Uterus (tissue), 4 donors: ENCODE results near the gene EIF6. TPM values are rescaled to one million over a fixed set of nuclear protein-coding genes. Genes with fewer than 3 reads are reported as not detected.
A peak's percentile ranks its signal among the peaks of the same experiment; 100 is the strongest.

ENCODE experiments used
- DNase-seq, 2 donors: peaks; one replicate each; pipeline ENCODE4 v3.0.0-alpha.2; 2019 to 2020
- H3K27ac ChIP-seq, 2 donors: fragments of 200-600 bp; sonication (generic); 1 replicate in 1 of 2; 2 replicates in 1 of 2; pipeline ENCODE4 v1.5.1; 2016 to 2018
- H3K27me3 ChIP-seq, 2 donors: fragments of 200-600 bp; sonication (generic); one replicate each; pipeline ENCODE4 v1.5.1; 2018 to 2019; ENCODE audit warnings: control low read depth in 1 of 2
- H3K36me3 ChIP-seq, 2 donors: fragments of 200-600 bp; sonication (generic); one replicate each; pipeline ENCODE4 v1.5.1; 2019; ENCODE audit warnings: control low read depth in 1 of 2
- H3K4me1 ChIP-seq, 2 donors: fragments of 200-600 bp; sonication (generic); one replicate each; pipeline ENCODE4 v1.5.1; 2018 to 2019; ENCODE audit warnings: control low read depth in 1 of 2
- H3K4me3 ChIP-seq, 2 donors: fragments of 200-600 bp; sonication (generic); 1 replicate in 1 of 2; 2 replicates in 1 of 2; pipeline ENCODE4 v1.5.1; 2018 to 2019; ENCODE audit warnings: mild to moderate bottlenecking in 1 of 2
- H3K9me3 ChIP-seq, 2 donors: fragments of 200-600 bp; sonication (generic); one replicate each; pipeline ENCODE4 v1.5.1; 2019; ENCODE audit warnings: control low read depth in 1 of 2
- CTCF ChIP-seq, 4 experiments: fragments of 200-600 bp in 2 of 4; fragments of 450-650 bp in 2 of 4; sonication (generic) in 2 of 4; IDR thresholded peaks; one replicate each; pipeline ENCODE4 v1.5.1; 2016 to 2019; ENCODE audit warnings: antibody characterized with exemption in 4 of 4, mild to moderate bottlenecking in 2 of 4, moderate library complexity in 1 of 4
- POLR2A ChIP-seq, 2 donors: fragments of 450-650 bp; IDR thresholded peaks; one replicate each; pipeline ENCODE4 v1.6.1; 2016; ENCODE audit warnings: antibody characterized with exemption in 2 of 2, mild to moderate bottlenecking in 1 of 2, moderate library complexity in 1 of 2
- intact Hi-C: fragments of 100-400 bp; cut with DNase I; formaldehyde crosslinking; loops from one replicate; pipeline ENCODE4 v1.15.1; 2023; ENCODE audit warnings: low total_unique reads
- total RNA-seq, 4 donors: library from RNA; depleted of rRNA in 3 of 4; stranded (reverse); fragments of >200 nt in 3 of 4; gene quantifications; one replicate each; pipeline versions ENCODE4 v1.1.0 to v1.2.4, GENCODE V29; 2014 to 2023
- donor health status: DM: yes; HTN: yes; CAD: no.

EIF6 gene
- 10 to 100 TPM; 33.8 to 80.9 (median 66.8) TPM for total RNA-seq

DNA sequence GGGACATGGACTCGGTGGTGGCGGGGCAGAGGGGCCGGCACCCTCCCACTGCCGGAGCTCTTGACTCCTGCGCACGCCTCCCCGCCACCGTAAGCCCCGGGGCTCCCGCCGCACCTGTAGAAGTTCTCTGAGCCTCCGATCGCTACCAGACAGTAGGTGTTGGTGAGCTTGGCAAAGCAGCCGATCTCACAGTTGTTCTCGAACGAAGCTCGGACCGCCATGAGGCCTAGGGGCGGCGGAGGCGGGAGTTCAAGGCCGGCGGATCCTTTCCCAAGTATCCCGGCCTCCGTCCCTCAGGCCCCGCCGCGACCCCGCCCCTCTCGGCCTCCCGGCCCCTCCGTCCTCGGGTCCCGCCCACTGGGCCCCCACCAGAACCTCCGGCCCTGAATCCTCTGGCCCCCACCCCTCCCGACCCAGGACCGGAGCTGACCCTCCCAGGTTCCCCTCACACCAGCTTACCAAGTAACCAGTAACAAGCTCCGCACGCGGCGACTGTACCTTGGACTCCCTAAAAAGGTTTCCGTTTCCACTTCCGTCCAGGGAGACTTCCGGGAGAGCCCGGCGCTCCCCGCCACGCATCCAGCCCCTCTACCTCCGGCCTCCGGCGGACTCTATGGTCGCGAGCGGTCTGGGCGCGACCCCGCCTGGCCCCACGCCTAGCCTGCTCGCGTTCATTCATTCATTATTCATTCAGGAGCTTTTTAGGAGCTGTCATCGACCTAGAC is at the start of gene EIF6:
EIF6 (minus strand) TSS at position 506 of the 725 bp plus-strand sequence; CDS start at position 221, 285 bp downstream.
- H3K27ac ChIP-seq, result peak within 1 kb of the TSS; percentile 75 to 84
- peak within 1 kb of the TSS; percentile 71 to 76 for H3K4me3 ChIP-seq
- TF ChIP-seq CTCF (IDR thresholded peaks at IDR 0.05) (no peak), POLR2A (IDR thresholded peaks at IDR 0.05) (peak in 1 of 2 donors; percentile 40)
- no peaks in the 10 kb centered on the region for H3K36me3 ChIP-seq
- H3K27me3 ChIP-seq, result no peaks in the 10 kb centered on the region
- H3K9me3 ChIP-seq, result no peaks in the 10 kb centered on the region
- intact Hi-C loops, result no loop called here
- DNase-seq, result peak; percentile 76 to 84
- H3K4me1 ChIP-seq, result peaks cover 7 to 9% of the 10 kb centered on the region in 2 donors

- Histone ChIP-seq H3K9me3 (no peaks in the 10 kb centered on the region), H3K4me1 (no peaks in the 10 kb centered on the region), H3K36me3 (no peaks in the 10 kb centered on the region), H3K27ac (peak overlapping the region in 1 of 2 donors; percentile 37), H3K27me3 (no peaks in the 10 kb centered on the region), H3K4me3 (no peak overlapping the region)
- TF ChIP-seq POLR2A (IDR thresholded peaks at IDR 0.05), result no peak
- no peak for TF ChIP-seq CTCF (IDR thresholded peaks at IDR 0.05)
- DNase-seq, result no peak
- intact Hi-C loops, result no loop called here
These were observed 49.0 kb upstream of the EIF6 start for GRCh38 chr20:35333606-35334005.

GRCh38 chr20:35332540-35333200 is 48.1 kb upstream of the EIF6 start:
- H3K4me1 ChIP-seq, result no peaks in the 10 kb centered on the region
- intact Hi-C loops, result no loop called here
- H3K4me3 ChIP-seq, result no peak overlapping the region
- TF ChIP-seq POLR2A (IDR thresholded peaks at IDR 0.05), result no peak
- TF ChIP-seq CTCF (IDR thresholded peaks at IDR 0.05), result no peak
- no peak for DNase-seq
- H3K27ac ChIP-seq, result no peak overlapping the region
- H3K9me3 ChIP-seq, result no peaks in the 10 kb centered on the region
- no peaks in the 10 kb centered on the region for H3K27me3 ChIP-seq
- no peaks in the 10 kb centered on the region for H3K36me3 ChIP-seq

DNA sequence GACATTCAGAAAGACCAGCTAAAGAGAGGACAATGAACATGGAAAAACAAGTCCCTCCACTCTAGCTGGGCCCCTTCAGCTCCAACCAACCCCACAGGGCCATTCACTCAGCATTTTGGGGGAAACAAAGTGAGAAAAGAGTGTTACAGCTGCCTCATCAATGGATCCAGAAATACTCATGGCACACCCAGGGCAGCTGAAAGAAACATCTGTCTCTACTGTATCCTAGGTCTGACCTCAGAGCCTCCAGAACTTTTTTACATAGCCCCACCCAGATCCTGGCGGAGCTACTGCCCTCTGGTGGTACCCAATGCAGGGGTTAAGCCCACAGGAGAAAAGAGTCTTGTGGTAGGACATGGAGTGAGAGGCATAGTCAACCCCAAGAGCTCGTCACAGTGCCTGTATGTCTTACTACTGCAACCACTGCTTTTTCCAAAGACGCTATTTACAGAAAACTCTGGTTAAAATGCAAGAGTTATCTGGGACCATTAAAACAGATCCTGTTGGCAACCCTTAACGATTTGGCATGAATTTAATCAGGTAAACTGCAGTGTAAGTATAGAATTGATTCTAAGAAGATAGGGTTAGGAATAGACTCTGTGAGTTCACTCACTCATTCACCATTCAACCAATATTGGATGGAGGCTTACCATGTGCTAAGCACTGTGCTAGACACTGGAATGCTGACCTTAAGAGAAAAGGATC is 45.0 kb upstream of the EIF6 start:
- intact Hi-C loops, result no loop called here

More for the DNA sequence above, 45.0 kb upstream of the EIF6 start:
- Histone ChIP-seq H3K27me3 (no peaks in the 10 kb centered on the region), H3K9me3 (no peaks in the 10 kb centered on the region), H3K4me3 (no peak overlapping the region), H3K27ac (no peak overlapping the region), H3K36me3 (no peaks in the 10 kb centered on the region), H3K4me1 (no peaks in the 10 kb centered on the region)
- TF ChIP-seq POLR2A (IDR thresholded peaks at IDR 0.05) (no peak), CTCF (IDR thresholded peaks at IDR 0.05) (no peak)
- no peak for DNase-seq
